Mesenchymal stem cell (in vitro differentiated cells and primary cell): ENCODE measurements around the gene PDP2.
"Not testable (repeated sequence)": the region's sequence is repeated elsewhere in the genome, so short reads cannot be mapped to it uniquely, and the experiment has no call there.

Source experiments
- DNase-seq: peaks from one replicate; pipeline ENCODE4 v3.0.0-alpha.2; 2013
- H2AFZ ChIP-seq: one replicate; pipeline ENCODE4 v1.6.1; 2013; ENCODE audit warnings: low read depth, mild to moderate bottlenecking, control low read depth, inconsistent platforms, low read length, moderate library complexity
- H2AK5ac ChIP-seq: 2 replicates; pipeline ENCODE4 v1.6.1; 2013; ENCODE audit warnings: low read length, moderate library complexity, mild to moderate bottlenecking, inconsistent platforms; ENCODE audit not compliant: severe bottlenecking
- H2BK120ac ChIP-seq: one replicate; pipeline ENCODE4 v1.6.1; 2013; ENCODE audit warnings: low read depth, mild to moderate bottlenecking, inconsistent platforms, low read length, moderate library complexity
- H2BK12ac ChIP-seq, 2 experiments: one replicate each; pipeline ENCODE4 v1.6.1; 2013; ENCODE audit warnings: inconsistent platforms in 2 of 2, low read length in 2 of 2, mild to moderate bottlenecking in 2 of 2, moderate library complexity in 2 of 2, control low read depth in 1 of 2
- H2BK15ac ChIP-seq: one replicate; pipeline ENCODE4 v1.6.1; 2013; ENCODE audit warnings: mild to moderate bottlenecking, low read depth, inconsistent platforms; ENCODE audit not compliant: poor library complexity, severe bottlenecking
- H2BK5ac ChIP-seq: 2 replicates; pipeline ENCODE4 v1.6.1; 2013; ENCODE audit warnings: low read depth, mild to moderate bottlenecking, low read length, control low read depth, inconsistent platforms; ENCODE audit not compliant: poor library complexity, severe bottlenecking
- H3K14ac ChIP-seq, 2 experiments: one replicate each; pipeline ENCODE4 v1.6.1; 2013; ENCODE audit warnings: inconsistent platforms in 2 of 2, low read length in 2 of 2, control low read depth in 1 of 2, mild to moderate bottlenecking in 1 of 2, moderate library complexity in 1 of 2
- H3K18ac ChIP-seq, 2 experiments: one replicate each; pipeline ENCODE4 v1.6.1; 2013; ENCODE audit warnings: inconsistent platforms in 2 of 2, low read length in 2 of 2, control low read depth in 1 of 2, low read depth in 1 of 2, mild to moderate bottlenecking in 1 of 2
- H3K23ac ChIP-seq, 2 experiments: one replicate each; pipeline ENCODE4 v1.6.1; 2013; ENCODE audit warnings: inconsistent platforms in 2 of 2, low read length in 2 of 2, mild to moderate bottlenecking in 2 of 2, moderate library complexity in 2 of 2, control low read depth in 1 of 2
- H3K27ac ChIP-seq: 2 replicates; pipeline ENCODE4 v1.5.1; 2013; ENCODE audit warnings: mild to moderate bottlenecking, moderate library complexity, low read length, control low read depth, inconsistent platforms; ENCODE audit not compliant: poor library complexity, severe bottlenecking
- H3K27me3 ChIP-seq, 2 experiments: 2 replicates each; pipeline versions ENCODE4 v1.6.1 to v1.7.0; 2013; ENCODE audit warnings: low read length in 2 of 2, mild to moderate bottlenecking in 2 of 2, moderate library complexity in 2 of 2, control low read depth in 1 of 2, inconsistent platforms in 1 of 2; ENCODE audit not compliant: control insufficient read depth in 1 of 2, insufficient read depth in 1 of 2
- H3K36me3 ChIP-seq, 2 experiments: 2 replicates each; pipeline versions ENCODE4 v1.6.1 to v1.7.0; 2013; ENCODE audit warnings: low read length in 2 of 2, control low read depth in 1 of 2, inconsistent platforms in 1 of 2, low read depth in 1 of 2, mild to moderate bottlenecking in 1 of 2; ENCODE audit not compliant: insufficient read depth in 2 of 2, control insufficient read depth in 1 of 2
- H3K4ac ChIP-seq, 2 experiments: one replicate each; pipeline ENCODE4 v1.6.1; 2013; ENCODE audit warnings: inconsistent platforms in 2 of 2, low read length in 2 of 2, mild to moderate bottlenecking in 2 of 2, moderate library complexity in 2 of 2, control low read depth in 1 of 2, low read depth in 1 of 2
- H3K4me1 ChIP-seq: 2 replicates; pipeline ENCODE4 v1.6.1; 2013; ENCODE audit warnings: low read depth, low read length, control low read depth; ENCODE audit not compliant: control insufficient read depth, insufficient read depth
- H3K4me2 ChIP-seq: 2 replicates; pipeline ENCODE4 v1.6.1; 2013; ENCODE audit warnings: low read length, mild to moderate bottlenecking, inconsistent platforms; ENCODE audit not compliant: poor library complexity, severe bottlenecking
- H3K4me3 ChIP-seq, 2 experiments: 2 replicates each; pipeline versions ENCODE4 v1.5.1 to v1.7.0; 2013; ENCODE audit warnings: low read length in 2 of 2, mild to moderate bottlenecking in 2 of 2, control low read depth in 1 of 2, low read depth in 1 of 2; ENCODE audit not compliant: insufficient read depth in 1 of 2
- H3K79me1 ChIP-seq: replicated peaks from 2 replicates; pipeline ENCODE4 v1.6.1; 2013; ENCODE audit warnings: mild to moderate bottlenecking, control low read depth, low read length, inconsistent platforms; ENCODE audit not compliant: poor library complexity, severe bottlenecking
- H3K9ac ChIP-seq: 2 replicates; pipeline ENCODE4 v1.7.0; 2013; ENCODE audit warnings: mild to moderate bottlenecking, low read length, moderate library complexity
- H3K9me3 ChIP-seq: 2 replicates; pipeline ENCODE4 v1.7.0; 2013; ENCODE audit warnings: mild to moderate bottlenecking, low read length; ENCODE audit not compliant: control insufficient read depth
- H4K8ac ChIP-seq: one replicate; pipeline ENCODE4 v1.6.1; 2013; ENCODE audit warnings: inconsistent platforms, mild to moderate bottlenecking, low read length, moderate library complexity
- H4K91ac ChIP-seq: one replicate; pipeline ENCODE4 v1.6.1; 2013; ENCODE audit warnings: mild to moderate bottlenecking, low read length, inconsistent platforms
- WGBS: methylation state at CpG from one replicate; pipeline ENCODE4 v1.1.7; 2013; ENCODE audit warnings: mixed read lengths; 5-methylcytosine and 5-hydroxymethylcytosine counted together

PDP2 gene

GRCh38 chr16:66863707-66864106, 16.6 kb upstream of the PDP2 start:
- no peak overlapping the region for H3K23ac ChIP-seq
- no peak overlapping the region for H3K4me3 ChIP-seq
- H3K36me3 ChIP-seq = no peaks in the 10 kb centered on the region
- no peaks in the 10 kb centered on the region for H3K9me3 ChIP-seq
- no peak for DNase-seq
- no peak overlapping the region for H4K8ac ChIP-seq
- H2BK15ac ChIP-seq = no peak overlapping the region
- H3K27ac ChIP-seq = no peak overlapping the region
- H3K27me3 ChIP-seq = no peaks in the 10 kb centered on the region
- no peak overlapping the region for H4K91ac ChIP-seq
- H3K4me2 ChIP-seq = no peak overlapping the region
- no peak overlapping the region for H3K18ac ChIP-seq
- H3K9ac ChIP-seq = no peak overlapping the region
- no peak overlapping the region for H2BK12ac ChIP-seq
- H2AK5ac ChIP-seq = no peak overlapping the region
- no peak overlapping the region for H2BK5ac ChIP-seq
- no peaks in the 10 kb centered on the region for H3K79me1 ChIP-seq
- H3K4ac ChIP-seq = no peak overlapping the region
- H2BK120ac ChIP-seq = no peak overlapping the region
- H3K14ac ChIP-seq = no peak overlapping the region
- peaks cover 4% of the 10 kb centered on the region for H3K4me1 ChIP-seq
- no peak overlapping the region for H2AFZ ChIP-seq

- H3K4me3 ChIP-seq = no peak overlapping the region
- no peak overlapping the region for H3K27ac ChIP-seq
- no peak overlapping the region for H2AFZ ChIP-seq
- DNase-seq = no peak
- H2BK120ac ChIP-seq = no peak overlapping the region
- H3K36me3 ChIP-seq = no peaks in the 10 kb centered on the region
- no peak overlapping the region for H4K91ac ChIP-seq
- H3K4ac ChIP-seq = no peak overlapping the region
- no peak overlapping the region for H3K23ac ChIP-seq
- H3K9ac ChIP-seq = no peak overlapping the region
- peaks cover 10% of the 10 kb centered on the region for H3K4me1 ChIP-seq
- 100% methylated on average over 1 of the region's 1 CpG for WGBS
- peaks cover 2% of the 10 kb centered on the region for H3K79me1 ChIP-seq
- H2BK15ac ChIP-seq = no peak overlapping the region
- H3K27me3 ChIP-seq = no peaks in the 10 kb centered on the region
- no peak overlapping the region for H3K4me2 ChIP-seq
- no peak overlapping the region for H4K8ac ChIP-seq
- no peak overlapping the region for H2AK5ac ChIP-seq
- no peaks in the 10 kb centered on the region for H3K9me3 ChIP-seq
- H3K18ac ChIP-seq = no peak overlapping the region
- no peak overlapping the region for H2BK5ac ChIP-seq
- H2BK12ac ChIP-seq = no peak overlapping the region
- no peak overlapping the region for H3K14ac ChIP-seq
Observed at GRCh38 chr16:66869424-66869823, 10.9 kb upstream of the PDP2 start.

GRCh38 chr16:66871363-66871762, 9.0 kb upstream of the PDP2 start:
- H3K36me3 ChIP-seq, H3K79me1 ChIP-seq, H3K18ac ChIP-seq, H3K4ac ChIP-seq, H3K27ac ChIP-seq, H2AFZ ChIP-seq, H4K8ac ChIP-seq, H3K14ac ChIP-seq, H2BK15ac ChIP-seq, H3K4me3 ChIP-seq, H3K9ac ChIP-seq, DNase-seq, H3K27me3 ChIP-seq, H2BK120ac ChIP-seq, H2BK12ac ChIP-seq, H3K23ac ChIP-seq, H3K4me2 ChIP-seq, H4K91ac ChIP-seq, H2AK5ac ChIP-seq, H3K9me3 ChIP-seq, H2BK5ac ChIP-seq: not testable (repeated sequence)
- peaks cover 15% of the 10 kb centered on the region for H3K4me1 ChIP-seq
- WGBS = 92% methylated on average over 2 of the region's 2 CpGs

- Histone ChIP-seq H3K79me1 (peaks cover 2% of the 10 kb centered on the region), H4K8ac (no peak overlapping the region), H3K4me3 (no peak overlapping the region), H2BK5ac (no peak overlapping the region), H2BK15ac (no peak overlapping the region), H4K91ac (no peak overlapping the region), H3K4me2 (no peak overlapping the region), H3K27ac (no peak overlapping the region), H3K23ac (no peak overlapping the region), H3K9ac (no peak overlapping the region), H3K4ac (no peak overlapping the region), H2BK120ac (no peak overlapping the region), H3K4me1 (peaks cover 15% of the 10 kb centered on the region), H3K14ac (no peak overlapping the region), H3K27me3 (no peaks in the 10 kb centered on the region), H2AFZ (no peak overlapping the region), H3K18ac (no peak overlapping the region), H2AK5ac (peak overlapping the region; percentile 11), H3K9me3 (no peaks in the 10 kb centered on the region), H3K36me3 (no peaks in the 10 kb centered on the region), H2BK12ac (peak overlapping the region in 1 of 2 experiments; percentile 79)
- no peak for DNase-seq
- WGBS = 86% methylated on average over 3 of the region's 3 CpGs
Observed at GRCh38 chr16:66871840-66872239, 8.5 kb upstream of the PDP2 start.
